ENCODE data around the gene PIBF1. TPM values are rescaled to one million over a fixed set of nuclear protein-coding genes. Genes with fewer than 3 reads are reported as not detected.
A peak's percentile ranks its signal among the peaks of the same experiment; 100 is the strongest.
"Not testable (repeated sequence)": the region's sequence is repeated elsewhere in the genome, so short reads cannot be mapped to it uniquely, and the experiment has no call there.

The PIBF1 gene
- total RNA-seq, 1 experiment from 2014 or later: 11.0 TPM

DNA sequence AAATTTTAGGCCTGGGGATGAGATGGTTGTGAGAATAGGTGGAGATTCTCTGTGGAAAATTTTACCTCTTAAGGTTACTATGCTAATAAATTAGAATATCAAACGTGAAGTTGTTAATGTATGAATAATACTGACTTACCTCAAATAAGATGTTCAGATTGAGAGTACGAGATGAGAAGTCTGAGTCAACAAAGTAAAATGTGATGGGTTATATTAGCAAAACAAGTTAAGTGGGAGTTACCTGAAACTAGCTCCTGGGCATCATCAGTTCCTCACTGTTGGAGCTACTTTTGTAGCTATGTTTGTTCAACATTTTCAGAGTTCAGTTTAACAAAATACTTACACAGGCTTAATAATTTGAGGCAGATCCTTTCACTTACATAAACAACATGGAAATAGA lies 108.6 kb downstream of the PIBF1 start:
- no peak for DNase-seq (ENCODE audit: low spot score)
- in situ Hi-C loops (cut with HindIII; ENCODE audit: low sequenced_read_pairs): no loop called here

DNA sequence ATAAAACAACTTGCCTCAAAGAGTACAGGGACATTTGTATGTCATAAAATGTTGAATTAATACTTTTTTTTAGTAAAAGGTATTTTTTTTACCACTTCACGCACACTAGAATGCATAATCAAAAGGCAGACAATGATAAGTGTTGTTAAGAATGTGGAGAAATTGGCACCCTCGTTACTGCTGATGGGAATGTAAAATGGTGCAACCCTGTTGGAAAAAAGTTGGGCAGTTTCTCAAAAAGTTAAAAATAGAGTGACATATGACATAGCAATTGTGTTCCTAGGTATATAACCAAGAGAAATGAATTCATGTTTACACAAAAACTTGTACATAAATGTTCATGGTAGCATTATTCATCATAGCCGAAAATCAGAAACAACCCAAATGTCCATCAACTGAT lies 109.5 kb downstream of the PIBF1 start:
- no peak for DNase-seq (ENCODE audit: low spot score)
- in situ Hi-C loops (cut with HindIII; ENCODE audit: low sequenced_read_pairs): no loop called here

DNA sequence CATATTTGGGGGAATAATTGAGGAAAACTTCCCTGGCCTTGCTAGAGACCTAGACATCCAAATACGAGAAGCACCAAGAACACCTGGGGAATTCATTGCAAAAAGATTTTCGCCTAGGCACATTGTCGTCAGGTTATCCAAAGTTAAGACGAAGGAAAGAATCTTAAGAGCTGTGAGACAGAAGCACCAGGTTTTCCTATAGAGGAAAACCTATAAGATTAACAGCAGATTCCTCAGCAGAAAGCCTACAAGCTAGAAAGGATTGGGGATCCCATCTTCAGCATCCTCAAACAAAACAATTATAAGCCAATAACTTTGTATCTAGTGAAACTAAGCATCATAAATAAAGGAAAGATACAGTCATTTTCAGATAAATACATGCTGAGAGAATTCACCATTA lies 114.9 kb downstream of the PIBF1 start:
- no peak for DNase-seq (ENCODE audit: low spot score)
- in situ Hi-C loops (cut with HindIII; ENCODE audit: low sequenced_read_pairs): no loop called here

DNA sequence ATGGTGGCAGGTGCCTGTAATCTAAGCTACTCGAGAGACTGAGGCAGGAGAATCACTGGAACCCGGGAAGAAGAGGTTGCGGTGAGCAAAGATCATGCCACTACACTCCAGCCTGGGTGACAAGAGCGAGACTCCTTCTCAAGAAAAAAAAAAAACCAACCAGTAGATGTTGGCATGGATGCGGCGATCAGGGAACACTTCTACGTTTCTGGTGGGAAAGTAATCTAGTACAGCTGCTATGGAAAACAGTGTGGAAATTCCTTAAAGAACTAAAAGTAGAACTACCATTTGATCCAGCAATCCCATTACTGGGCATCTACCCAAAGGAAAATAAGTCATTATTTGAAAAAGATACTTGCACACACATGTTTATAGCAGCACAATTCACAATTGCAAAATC lies 119.6 kb downstream of the PIBF1 start:
- in situ Hi-C loops (cut with HindIII; ENCODE audit: low sequenced_read_pairs); DNase-seq (ENCODE audit: low spot score): not testable (repeated sequence)

DNA sequence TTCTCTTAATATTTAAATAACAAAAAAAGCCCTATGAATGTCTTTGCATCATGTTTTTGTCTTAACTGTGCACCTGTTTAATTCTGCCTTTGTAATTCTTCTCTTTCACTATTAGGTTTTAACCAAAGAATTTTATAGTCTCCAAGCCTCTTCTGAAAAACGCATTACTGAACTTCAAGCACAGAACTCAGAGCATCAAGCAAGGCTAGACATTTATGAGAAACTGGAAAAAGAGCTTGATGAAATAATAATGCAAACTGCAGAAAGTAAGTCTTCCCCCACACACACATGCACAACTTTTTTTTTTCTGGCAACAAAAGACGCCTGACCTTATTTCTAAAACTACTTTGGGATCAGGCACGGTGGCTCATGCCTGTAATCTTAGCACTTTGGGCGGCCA lies 126.5 kb downstream of the PIBF1 start:
- in situ Hi-C loops (cut with HindIII; ENCODE audit: low sequenced_read_pairs): no loop called here
- DNase-seq (ENCODE audit: low spot score): no peak

DNA sequence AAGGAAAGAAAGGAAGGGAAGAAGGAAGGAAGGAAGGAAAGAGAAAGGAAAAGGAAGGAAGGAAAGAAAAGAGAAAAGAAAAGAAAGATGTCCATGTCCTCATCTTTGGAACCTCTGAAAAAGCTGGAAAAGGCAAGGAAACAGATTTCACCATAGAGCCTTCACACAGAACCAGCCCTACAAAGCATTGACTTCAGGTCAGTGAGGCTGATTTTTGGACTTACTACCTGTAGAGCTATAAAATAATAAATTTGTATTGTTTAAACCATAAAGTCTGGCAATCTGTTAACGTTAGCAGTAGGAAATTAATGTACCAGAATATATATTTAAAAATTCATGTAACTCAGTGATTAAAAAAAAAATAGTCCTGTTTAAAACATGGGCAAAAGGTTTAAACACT lies 130.0 kb downstream of the PIBF1 start:
- in situ Hi-C loops (cut with HindIII; ENCODE audit: low sequenced_read_pairs): no loop called here
- no peak for DNase-seq (ENCODE audit: low spot score)

DNA sequence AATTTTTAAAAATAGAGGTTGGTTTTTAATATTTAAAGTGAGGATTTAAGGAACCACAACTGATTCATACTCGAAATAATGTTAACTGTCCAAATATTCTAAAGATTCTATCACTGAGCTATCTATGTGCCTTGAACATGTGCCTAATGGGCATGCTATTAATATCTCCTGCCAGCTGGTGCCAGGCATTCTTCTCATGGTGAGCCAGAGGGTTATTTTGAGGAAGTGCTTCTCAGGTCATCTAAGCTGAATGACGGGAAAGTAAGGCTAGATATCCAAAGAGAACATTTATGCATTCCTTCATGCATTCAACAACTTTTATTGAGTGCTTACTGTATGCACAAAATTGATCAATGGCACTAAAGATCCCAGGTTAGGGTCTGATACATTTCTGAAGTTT lies 138.2 kb downstream of the PIBF1 start:
- in situ Hi-C loops (cut with HindIII; ENCODE audit: low sequenced_read_pairs): no loop called here

DNA sequence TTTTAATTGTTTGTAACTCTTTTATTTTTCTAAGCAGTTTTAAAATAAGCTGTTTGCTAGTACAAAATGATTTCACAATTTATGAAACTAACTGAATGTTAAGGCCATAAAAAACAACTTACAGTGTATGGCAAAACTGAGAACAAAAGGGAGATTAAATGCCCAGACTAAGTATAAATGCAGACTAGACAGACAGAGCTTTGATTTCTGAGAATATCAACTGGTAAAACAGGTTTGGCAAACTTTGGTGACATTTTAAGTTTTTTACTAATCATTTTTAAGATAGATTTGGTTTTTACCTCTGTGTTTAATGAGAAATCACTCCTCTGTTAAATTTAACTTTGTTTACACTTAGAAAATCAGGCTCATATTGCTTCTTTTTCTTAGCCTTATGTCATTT lies 149.4 kb downstream of the PIBF1 start:
- DNase-seq (ENCODE audit: low spot score): no peak

More for the DNA sequence above, 138.2 kb downstream of the PIBF1 start:
- peak; percentile 75 for DNase-seq (ENCODE audit: low spot score)

DNA sequence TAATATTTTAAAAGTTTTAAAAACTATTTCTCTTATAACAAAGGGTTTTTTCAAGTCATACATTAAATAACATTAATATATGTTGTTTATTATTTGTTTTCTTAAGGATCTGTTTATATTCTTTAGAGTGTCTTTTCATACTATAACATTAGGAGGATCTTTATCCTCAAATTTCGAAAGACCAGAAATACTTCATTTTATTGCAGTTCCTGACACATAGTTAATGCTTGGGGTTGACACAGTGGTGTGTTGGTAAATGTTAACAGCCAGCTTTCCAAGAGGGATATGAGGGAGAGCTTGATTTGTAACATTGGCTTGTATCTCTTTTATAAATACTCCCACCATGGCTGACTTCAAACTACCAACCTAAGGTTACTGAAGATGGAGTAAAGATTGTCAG lies 150.3 kb downstream of the PIBF1 start:
- in situ Hi-C loops (cut with HindIII; ENCODE audit: low sequenced_read_pairs): no loop called here

More for the DNA sequence above, 149.4 kb downstream of the PIBF1 start:
- in situ Hi-C loops (cut with HindIII; ENCODE audit: low sequenced_read_pairs): no loop called here

DNA sequence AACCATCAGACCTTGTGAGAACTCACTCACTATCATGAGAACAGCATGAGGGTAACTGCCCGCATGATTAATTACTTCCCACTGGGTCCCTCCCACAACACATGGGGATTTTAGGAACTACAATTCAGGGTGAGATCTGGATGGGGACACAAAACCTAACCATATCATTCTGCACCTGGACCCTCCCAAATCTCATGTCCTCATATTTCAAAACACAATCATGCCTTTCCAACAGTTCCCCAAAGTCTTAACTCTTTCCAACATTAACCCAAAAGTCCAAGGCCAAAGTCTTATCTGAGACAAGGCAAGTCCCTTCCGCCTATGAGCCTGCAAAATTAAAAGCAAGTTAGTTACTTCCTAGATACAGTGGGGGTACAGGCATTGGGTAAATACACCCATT lies 164.3 kb downstream of the PIBF1 start:
- DNase-seq (ENCODE audit: low spot score); in situ Hi-C loops (cut with HindIII; ENCODE audit: low sequenced_read_pairs): not testable (repeated sequence)

More for the DNA sequence above, 150.3 kb downstream of the PIBF1 start:
- no peak for DNase-seq (ENCODE audit: low spot score)

DNA sequence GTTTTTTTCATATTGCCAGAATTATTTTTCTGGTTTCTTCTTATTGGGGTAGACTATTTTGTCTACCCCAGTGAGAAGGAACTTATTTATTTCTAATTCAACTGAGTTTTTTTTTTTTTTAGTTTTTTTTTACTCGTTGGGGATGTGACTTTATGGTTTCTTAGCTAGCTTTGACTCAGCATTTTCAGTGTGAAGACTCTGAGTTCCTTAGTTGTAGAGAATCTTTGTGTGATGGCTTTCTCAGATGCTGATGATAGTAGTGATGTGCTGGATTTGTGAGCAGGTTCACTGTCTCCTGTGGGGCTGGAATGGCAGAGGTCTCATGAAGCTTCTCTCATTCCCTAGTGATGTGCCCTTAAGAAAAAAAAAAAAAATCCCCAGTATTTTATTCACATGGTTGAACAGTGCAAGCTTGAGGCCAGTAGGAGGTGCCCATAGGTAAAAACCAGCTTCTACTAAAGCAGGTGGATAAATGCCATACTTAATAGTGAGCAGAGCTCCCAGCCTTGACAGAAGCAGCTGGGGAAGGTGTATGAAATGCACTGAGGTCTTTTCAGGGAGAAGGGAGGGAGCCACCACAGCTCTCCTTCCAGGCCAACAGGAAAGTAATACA lies 170.7 kb downstream of the PIBF1 start:
- DNase-seq (ENCODE audit: low spot score): no peak
- in situ Hi-C loops (cut with HindIII; ENCODE audit: low sequenced_read_pairs): no loop called here

DNA sequence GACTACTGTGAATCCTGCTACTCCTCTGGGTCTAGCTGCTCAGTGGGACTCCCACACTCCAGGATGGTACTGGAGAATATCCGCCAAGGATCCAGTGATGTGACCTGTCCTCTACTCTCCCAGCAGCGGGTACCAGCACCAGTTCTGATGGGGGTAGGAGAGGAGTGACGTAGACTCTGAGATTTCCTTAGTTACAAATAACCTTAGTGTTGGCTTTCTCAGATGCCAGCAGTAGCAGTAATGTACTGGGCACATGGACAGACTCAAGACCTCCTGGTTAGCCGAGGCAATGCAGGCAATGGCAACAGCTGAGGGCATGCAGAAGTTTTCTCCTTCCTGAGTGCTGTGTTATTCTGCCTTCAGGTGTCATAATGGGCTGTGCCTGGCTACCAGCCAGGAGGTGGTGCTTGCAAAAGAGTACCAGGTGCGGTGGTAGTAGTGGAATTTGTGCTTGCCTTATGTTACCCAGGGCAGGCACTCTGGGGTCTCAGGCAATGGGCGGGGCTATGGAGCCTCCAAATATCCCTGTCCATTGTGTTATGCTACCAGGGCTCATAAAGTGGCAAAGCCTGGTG lies 171.5 kb downstream of the PIBF1 start:
- no peak for DNase-seq (ENCODE audit: low spot score)
- in situ Hi-C loops (cut with HindIII; ENCODE audit: low sequenced_read_pairs): no loop called here

DNA sequence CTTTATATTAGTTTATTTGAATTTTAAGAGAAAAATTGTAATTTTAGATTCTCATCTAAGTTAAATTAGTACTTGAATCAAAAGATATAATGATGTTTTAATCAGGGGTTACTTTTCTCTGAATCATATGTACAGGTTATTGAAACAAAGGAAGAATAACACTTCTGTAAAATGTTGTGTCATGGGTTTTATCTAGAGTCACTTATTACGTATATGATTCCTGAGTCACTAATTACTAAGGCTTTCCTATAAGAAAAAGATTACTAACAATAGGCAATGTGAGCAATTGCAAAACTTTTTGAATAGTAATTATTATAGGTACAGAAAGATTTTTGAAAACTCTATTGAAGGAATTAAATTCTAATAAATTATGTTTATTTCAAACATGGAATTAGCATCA lies 177.7 kb downstream of the PIBF1 start:
- in situ Hi-C loops (cut with HindIII; ENCODE audit: low sequenced_read_pairs): no loop called here
- no peak for DNase-seq (ENCODE audit: low spot score)

DNA sequence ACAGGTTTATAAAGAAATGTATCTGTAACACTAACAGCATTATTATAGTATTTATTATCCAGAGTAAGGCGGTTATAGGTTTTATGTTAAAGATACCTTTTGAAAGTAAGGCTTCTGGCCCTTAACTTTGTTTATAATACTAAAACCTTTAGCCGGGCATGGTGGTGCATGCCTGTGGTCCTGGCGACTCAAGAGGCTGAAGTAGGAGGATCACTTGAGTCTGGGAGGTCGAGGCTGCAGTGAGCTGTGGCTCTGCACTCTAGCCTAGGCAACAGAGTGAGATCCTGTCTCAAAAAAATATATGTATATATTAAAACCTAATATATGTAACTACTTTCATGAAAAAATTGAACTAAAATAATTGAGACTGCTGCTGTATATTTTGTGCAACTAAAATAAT lies 178.2 kb downstream of the PIBF1 start:
- DNase-seq (ENCODE audit: low spot score): no peak
- in situ Hi-C loops (cut with HindIII; ENCODE audit: low sequenced_read_pairs): no loop called here

DNA sequence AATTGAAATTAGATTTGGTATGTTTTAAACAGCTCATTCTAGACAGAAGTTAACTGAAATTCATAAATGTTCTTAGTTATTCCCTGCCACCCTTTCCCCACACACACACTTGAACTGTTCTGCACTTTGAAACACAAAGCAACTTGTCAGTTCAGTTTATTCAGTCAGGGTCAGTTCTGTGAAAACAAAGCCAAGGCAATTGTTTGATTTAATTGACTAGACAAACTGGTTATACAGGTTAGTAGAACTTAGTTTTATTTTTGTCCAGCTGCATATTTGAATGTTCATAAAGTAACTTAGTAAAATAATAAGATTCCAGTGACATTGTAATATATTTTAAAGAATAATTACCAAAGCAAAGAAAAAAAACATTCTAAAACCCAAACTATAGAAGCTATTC lies 178.6 kb downstream of the PIBF1 start:
- in situ Hi-C loops (cut with HindIII; ENCODE audit: low sequenced_read_pairs): no loop called here
- DNase-seq (ENCODE audit: low spot score): no peak

DNA sequence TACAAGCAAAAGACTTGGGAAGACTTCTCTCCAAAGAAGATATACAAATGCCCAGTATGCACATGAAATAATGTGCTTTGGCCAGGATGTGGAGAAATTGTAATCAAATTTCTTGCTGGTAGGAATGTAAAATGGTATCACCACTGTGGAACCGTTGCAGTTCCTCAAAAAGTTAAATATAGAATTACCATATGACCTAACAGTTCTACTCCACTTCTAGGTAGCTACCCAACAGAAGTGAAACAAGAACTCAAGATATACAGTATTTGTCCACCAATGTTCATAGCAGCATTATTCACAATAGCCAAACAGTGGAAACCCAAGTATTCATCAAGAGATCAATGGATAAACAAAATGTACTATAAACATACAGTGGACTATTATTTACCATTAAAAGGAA lies 181.8 kb downstream of the PIBF1 start:
- no peak for DNase-seq (ENCODE audit: low spot score)
- in situ Hi-C loops (cut with HindIII; ENCODE audit: low sequenced_read_pairs): no loop called here

DNA sequence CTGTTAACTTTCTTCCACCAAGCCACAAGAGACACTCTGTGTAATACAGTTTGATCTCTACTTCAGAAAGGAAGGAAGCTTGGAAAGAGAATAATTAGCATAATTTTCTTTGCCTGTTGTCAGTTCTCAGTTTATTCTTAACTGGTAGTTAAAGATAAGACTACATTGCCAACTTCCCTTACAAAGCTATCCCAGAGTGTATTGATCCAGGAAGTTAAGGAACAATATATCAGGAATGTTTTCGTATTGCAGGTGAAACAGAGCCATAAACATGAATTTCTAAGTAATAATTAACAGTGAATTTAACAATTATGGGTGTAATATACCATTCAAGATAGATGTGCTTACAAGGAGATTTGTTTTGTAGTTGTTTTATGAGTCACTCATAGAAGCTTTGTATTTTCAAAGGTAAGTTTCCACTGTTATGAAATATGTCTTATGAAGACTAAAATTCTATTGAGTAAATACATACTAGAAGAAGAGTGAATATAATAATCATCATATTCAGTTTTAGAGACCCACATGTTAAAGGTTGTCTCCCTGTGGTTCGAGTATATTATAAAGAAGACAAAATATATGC lies 188.5 kb downstream of the PIBF1 start:
- DNase-seq (ENCODE audit: low spot score): no peak
- in situ Hi-C loops (cut with HindIII; ENCODE audit: low sequenced_read_pairs): no loop called here

DNA sequence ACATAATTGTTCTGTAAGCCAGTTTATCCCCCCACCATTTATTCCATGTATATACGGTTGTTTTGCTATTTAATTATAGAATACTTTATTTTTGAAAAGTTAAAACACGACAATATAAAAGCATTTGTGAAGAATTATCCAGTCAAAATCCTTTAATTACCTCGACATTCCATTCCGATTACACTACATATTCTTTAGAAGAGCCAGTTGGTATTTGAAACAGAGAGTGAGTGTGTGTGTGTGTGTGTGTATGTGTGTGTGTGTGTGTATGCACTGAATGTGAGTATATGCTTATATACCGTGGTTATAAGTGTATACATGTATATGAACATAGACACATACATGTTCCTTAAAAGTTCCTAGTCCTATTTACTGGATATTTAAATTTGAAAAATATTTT lies 189.0 kb downstream of the PIBF1 start:
- no peak for DNase-seq (ENCODE audit: low spot score)
- in situ Hi-C loops (cut with HindIII; ENCODE audit: low sequenced_read_pairs): no loop called here

DNA sequence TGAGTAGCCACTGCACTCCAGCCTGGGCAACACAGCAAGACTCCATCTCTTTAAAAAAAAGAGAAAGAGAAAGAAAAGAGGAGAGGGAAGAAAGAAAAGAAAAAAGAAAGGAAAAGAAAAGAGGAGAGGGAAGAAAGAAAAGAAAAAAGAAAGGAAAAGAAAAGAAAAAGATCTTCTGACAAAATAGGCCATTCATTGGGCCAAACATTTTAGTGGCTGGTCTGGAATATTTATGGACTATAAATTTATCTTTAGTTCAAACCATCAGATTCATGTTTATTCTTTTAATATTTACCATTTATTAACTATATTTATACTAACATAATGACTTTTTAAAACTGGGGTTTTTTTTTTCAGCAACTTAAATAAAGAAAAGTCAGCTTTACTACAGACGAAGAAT lies 191.3 kb downstream of the PIBF1 start:
- DNase-seq (ENCODE audit: low spot score): no peak
- in situ Hi-C loops (cut with HindIII; ENCODE audit: low sequenced_read_pairs): no loop called here

DNA sequence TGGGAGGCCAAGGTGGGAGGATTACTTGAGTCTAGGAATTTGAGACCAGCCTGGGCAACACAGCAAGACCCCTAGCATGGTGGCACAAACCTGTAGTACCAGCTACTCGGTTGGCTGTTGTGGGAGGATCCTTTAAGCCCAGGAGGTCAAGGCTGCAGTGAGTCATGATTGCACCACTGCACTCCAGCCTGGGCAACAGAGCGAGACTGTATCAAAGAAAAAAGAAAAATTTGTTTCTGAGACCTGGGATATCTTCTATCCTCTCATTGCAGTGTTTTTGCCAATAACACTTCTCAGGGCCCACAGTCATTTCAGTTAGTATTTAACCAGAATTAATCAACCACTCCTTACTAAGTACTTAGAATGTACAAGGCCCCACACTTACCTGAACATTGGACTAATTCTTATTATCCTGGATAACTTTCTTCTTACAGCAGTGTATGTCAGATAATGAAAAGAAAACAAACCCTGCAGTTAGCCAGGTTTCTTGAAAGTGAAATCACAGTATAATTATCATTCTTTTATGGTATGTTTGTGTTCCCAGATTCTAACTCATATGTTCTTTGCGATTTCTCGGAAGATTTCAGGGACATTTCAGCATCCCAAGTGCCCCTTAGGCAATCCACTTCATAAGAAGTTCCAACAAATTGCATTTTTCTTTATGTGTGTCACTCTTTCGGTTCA lies 201.3 kb downstream of the PIBF1 start:
- DNase-seq (ENCODE audit: low spot score): no peak
- in situ Hi-C loops (cut with HindIII; ENCODE audit: low sequenced_read_pairs): no loop called here
